Amygdala (tissue), 56 donors: ENCODE results near the gene RAMP2.

Source experiments
- DNase-seq, 56 donors: peaks; one replicate each; lab custom pipeline; 2025; lab: John Stamatoyannopoulos, UW

RAMP2 gene

DNA sequence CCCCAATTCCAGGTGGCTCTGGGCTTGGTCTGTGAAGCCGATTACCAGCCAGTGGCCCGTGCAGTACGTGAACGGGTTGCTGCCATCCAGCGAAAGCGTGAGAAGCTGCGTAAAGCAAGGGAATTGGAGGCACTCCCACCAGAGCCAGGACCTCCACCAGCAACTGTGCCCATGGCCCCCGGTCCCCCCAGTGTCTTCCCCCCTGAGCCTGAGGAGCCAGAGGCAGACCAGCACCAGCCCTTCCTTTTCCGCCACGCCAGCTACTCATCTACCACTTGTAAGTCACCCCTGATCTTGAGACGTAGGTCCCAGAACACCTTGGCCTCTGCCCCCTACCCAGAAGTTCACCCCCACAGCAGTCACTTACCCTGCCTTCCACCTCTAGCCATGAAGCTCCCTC lies 26.2 kb downstream of the RAMP2 start:
- DNase-seq, result no peak

DNA sequence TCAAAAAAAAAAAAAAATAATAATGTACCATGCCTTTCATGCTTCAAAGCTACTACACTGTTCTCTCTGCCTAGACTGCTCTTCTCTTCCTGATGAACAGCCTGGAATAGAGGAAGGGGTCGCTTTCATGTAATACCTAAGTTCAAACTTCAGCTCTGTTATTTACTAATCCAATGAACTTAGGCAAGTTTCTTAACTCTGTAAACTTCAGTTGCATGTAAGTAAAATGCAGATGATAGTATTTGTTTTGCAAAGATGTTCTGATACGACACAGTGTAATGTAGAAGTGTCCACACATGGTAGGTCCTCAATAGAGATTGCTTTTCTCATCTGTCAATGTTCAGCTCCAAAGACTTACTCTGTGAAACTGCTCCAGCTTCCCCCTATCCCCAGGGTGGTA lies 30.9 kb downstream of the RAMP2 start:
- no peak for DNase-seq

DNA sequence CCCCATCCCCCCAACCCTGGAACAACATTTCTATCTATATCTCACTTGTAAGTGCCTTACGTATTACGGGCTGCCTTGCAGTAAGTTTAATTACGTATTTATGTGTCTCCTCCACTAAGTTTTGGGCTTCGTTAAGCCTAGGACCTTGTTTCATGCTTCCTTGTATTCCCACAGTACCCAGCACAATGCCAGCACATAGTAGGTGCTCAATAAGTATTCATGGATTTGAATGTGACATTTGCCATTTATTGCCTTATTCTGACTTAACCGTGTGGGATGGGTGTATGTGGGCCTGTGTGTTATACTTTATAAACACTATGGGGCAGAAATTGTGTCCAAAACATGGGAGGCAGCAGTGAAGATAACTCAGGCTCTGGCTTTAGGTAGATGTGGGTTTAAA lies 31.5 kb downstream of the RAMP2 start:
- DNase-seq, result no peak

DNA sequence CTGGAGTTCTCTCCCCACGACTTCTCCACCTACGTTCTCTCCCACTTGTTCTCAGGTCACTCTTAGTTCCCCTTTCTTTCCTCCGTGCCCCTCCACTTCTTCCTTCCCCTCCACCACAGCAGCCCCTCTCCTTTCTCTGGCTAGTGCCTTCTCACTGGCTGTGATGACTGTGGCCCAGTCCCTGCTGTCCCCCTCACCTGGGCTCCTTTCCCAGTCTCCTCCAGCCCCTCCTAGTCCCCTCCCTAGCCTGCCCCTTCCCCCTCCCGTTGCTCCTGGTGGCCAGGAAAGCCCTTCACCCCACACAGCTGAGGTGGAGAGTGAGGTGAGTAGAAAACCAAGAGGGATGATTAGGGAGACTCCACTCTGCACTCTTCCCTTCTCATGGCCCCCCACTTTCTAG lies 34.0 kb downstream of the RAMP2 start:
- DNase-seq, result no peak

DNA sequence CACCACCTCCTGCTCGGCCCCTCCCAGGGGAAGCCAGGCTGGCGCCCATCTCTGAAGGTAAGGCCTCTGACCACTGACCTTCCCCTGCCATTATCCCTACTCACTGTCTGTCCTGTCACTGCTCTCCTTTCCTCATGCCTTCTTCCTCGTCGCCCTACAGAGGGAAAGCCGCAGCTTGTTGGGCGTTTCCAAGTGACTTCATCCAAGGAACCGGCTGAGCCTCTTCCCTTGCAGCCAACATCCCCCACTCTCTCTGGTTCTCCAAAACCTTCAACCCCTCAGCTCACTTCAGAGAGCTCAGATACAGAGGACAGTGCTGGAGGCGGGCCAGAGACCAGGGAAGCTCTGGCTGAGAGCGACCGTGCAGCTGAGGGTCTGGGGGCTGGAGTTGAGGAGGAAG lies 34.4 kb downstream of the RAMP2 start:
- no peak for DNase-seq

DNA sequence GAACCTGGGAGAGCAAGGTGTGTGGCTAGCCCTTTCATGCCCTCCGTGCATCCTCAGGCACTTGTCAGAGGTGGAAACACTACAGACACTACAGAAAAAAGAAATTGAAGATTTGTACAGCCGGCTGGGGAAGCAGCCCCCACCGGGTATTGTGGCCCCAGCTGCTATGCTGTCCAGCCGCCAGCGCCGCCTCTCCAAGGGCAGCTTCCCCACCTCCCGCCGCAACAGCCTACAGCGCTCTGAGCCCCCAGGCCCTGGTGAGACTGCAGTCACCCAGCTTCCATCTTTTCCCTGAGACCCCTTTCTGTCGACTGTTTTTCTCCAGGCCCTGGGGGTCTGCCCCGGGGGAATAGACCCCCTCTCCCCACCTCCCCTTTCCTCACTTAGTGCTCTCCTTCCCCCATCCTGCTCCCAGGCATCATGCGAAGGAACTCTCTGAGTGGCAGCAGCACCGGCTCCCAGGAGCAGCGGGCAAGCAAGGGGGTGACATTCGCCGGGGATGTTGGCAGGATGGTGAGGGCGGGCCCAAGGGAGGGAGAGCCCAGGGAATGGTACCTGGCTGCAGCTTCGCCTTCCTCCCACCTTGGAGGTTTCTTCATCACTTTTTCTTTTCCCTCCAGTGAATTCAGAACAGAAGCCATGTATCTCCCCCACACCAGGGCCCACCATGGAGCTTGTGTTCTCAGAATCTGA lies 35.2 kb downstream of the RAMP2 start:
- no peak for DNase-seq

DNA sequence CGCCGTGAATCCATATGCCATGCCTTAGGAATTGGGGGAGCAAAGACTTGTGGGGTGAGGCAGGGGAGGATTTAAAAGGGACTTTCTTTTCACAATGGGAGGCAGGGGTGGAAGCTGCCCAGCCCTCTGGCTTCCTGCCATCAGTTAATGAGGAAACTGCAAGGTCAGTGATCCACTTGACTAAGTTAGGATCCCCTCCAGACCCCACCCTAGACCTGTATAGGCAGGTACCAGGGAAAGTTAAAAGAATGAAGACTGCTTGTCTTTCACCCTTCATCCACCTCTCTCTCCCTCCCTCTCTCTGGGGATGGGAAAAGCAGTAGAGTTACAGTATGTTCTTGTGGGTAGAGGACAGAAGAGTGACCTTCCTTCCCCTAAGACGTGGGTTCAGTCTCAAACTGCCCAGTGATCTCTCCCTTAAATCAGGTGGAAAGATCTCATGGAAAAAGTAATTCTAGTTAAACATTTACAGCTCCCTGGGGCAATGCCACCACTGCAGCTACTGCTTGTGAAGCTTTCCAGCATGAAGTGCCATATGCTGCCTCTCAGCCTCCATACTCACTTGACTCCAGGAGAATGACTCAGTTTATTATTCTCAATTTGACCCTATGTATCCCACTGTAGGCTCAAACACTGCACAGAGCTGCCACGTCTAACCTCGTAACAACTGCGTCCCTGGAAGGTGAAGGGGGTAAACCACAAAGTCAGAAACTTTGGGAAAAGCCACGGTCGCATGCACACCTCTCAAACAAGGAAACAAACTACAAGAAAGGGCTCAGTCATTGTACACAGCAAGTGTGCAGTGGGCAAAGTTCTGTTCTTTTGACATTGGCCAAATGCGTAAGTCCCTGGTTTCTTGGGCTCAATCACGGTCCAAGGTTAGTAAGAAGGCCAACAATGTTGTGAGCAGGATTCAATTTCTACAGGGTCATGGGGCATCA lies 36.3 kb downstream of the RAMP2 start:
- no peak for DNase-seq

DNA sequence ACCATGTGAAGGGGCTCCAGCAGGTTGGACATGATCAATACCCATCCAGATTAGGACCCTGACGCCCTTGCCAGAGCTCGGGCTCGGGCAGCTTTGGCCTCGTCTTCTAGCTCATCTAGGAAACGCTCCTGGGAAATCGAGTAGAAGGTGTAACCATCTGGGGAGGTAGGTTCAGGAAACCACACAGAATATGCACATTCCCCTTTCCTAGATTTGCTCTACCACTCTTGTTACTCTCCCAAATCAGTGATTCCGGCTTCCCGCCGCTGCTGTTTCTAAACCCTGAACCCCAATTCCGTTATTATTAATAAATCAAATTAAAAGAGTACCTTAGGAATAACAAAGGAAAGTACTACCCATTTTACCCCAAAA lies 37.0 kb downstream of the RAMP2 start:
- DNase-seq, result no peak

DNA sequence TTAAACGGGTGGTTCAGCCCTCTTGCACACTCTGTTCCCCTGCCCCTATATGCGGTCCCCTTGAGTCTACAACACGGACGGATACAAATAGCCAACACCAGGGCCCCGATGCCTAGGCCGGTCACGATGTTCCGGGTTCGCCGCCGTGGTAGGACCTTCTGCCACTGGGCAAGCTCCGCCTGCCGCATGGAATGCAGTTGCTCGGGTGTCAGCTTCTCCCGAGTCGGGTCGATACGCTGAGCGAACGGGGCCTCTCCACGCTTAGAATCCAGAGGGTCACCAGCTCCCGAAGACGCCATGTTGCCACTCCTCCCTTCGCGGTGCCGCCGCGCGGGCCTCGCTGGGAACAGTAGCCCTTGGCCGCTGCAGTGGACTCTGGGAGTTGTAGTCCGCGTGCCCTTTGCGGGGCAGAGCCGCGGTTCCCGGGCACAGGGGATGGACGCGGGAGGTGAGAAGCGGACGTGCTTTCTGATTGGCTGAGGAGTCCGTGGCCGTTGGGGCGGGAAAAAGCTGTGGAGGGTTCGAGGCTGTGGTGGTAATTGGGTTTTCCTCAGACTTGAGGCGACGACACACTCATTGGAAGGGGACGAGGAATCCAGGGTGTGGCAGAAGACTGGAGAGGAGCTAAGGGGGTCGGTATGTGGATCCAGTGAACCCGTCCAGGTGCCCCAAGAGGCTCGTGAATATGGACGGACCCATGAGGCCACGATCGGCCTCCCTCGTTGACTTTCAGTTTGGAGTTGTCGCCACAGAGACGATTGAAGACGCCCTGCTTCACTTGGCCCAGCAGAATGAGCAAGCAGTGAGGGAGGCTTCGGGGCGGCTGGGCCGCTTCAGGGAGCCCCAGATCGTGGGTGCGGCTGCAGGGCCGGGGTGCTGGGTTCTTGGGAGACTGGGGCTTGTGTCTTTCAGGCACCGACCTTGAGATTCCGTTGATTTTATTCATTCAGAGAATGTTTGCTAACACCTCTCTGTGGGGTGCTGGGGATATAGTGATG lies 37.7 kb downstream of the RAMP2 start, which contains the start of the genes CNTD1 and COA3:
Gene CNTD1, plus strand, starts transcription at position 479 of the 998 bp plus-strand sequence. Its CDS starts 207 bp downstream, at position 686.
Gene COA3, minus strand, starts transcription at position 322 of the 998 bp plus-strand sequence. Its CDS starts 23 bp downstream, at position 299.
- peak in 55 of 56 donors; percentile 17 to 85 (median 67) for DNase-seq

DNA sequence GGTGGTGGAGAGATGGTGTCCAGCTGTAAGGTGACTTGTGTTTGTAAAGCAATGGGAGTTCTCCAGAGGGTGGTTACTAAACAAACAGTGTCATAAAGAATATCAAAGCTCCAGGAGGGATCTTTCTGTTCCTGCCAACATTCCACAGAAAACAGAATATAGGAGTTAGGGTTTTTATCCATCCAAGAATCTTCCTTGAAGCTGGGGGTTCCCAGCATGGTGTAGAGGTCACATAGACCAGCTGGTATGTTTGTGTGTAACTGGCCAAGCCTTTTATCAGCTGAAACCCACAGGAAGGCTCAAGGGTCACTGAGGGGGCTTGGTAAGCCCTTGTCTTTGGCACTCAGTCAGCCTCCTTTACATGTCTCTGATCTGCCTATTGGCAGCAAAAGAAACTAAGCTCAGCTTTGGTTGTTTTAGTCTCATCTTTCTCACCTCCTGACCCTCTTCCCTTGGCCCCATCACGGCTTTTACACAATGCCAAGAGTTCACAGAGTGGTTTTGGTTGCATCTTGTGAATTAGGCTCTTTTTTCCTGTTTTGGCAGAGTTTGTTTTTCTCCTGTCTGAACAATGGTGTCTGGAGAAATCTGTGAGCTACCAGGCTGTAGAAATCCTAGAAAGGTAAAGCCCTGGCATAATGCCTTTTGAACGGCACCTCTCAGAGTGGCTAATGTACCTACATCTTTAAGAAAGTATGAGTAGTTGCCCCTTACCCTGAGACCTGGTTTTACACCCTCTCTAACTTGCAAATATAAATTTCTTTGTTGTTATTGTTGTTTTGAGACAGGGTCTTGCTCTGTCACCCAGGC lies 42.3 kb downstream of the RAMP2 start:
- DNase-seq, result no peak

DNA sequence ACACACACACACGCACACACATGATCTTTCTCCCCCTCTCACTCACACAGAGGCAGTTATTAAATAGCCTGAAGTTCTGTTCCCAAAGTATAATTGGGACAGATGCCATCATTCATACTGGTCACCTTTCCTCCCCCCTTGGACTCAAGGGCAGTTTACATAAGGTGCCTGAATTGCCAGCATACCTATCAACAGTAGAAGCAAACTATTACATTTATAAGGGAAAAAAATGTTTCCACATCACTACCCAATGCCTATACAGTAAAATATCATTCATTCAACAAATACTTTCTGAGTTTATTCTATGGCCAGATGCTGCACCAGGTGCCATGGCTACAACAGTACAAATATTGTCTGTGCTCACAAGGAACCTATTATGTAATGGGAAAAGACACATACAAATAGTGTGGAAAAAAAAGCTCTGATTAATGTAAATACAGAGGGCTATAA lies 43.9 kb downstream of the RAMP2 start:
- DNase-seq, result no peak

DNA sequence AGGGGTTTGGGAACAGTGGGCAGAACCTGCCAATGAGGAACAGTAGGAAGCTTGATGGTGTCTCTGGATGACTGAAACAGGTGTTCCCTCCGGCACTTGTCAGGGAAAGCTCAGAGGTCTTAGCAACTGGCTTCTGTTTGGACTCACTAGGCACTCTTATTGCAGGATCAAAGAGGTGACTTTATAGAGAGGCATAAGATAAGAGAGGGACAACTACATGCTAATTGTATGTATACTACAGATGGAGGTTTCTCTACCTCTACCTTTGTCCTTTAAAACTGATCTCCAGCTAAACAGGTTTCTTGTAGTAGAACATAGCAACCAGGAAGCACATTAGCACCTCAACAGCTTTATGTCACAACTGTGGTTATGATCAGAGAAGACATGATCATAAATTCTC lies 45.2 kb downstream of the RAMP2 start:
- DNase-seq, result no peak

DNA sequence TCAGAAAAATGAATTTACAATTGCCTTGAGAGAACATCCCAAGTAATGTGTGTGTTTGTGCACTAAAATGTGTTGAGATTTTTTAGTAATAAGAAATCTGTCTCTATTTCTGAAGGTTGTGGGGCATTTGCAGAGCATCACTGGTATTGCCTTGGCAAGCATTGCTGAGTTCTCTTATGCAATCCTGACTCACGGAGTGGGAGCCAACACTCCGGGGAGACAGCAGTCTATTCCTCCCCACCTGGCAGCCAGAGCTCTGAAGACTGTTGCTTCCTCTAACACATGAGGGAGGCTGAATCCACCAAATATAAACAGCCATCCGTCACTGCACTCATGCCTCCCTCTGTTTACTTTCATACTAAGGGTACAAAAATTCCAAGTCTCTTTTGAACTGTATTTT lies 48.2 kb downstream of the RAMP2 start:
- peak in 28 of 56 donors; percentile 1 to 78 (median 28) for DNase-seq
